HCT116 (cell line): Measurements from ENCODE around the gene IGF2BP3. TPM values are rescaled to one million over a fixed set of nuclear protein-coding genes. Genes with fewer than 3 reads are reported as not detected.

ENCODE experiments used
- ATAC-seq: fragments of 200-7000 bp; cut with Tn5 transposase; 2 replicates; pipeline ENCODE4 v1.9.1; 2020; ENCODE audit warnings: mild to moderate bottlenecking, moderate library complexity
- BruUV-seq: library from RNA; stranded (reverse); fragments of 400-500 nt; replicated peaks from 2 replicates; lab custom pipeline; 2021; lab: Mats Ljungman, UMichigan
- CTCF ChIA-PET: fragments of 300-600 bp; sonication (Branson Sonifier 250); formaldehyde crosslinking; loops from one replicate; lab custom pipeline; 2021; ENCODE audit warnings: antibody characterized with exemption; lab: Charles Lee
- POLR2A ChIA-PET: fragments of 300-600, 350-600 bp; sonication (Branson Sonifier 250); formaldehyde crosslinking; loops from one replicate; lab custom pipeline; 2021; ENCODE audit warnings: antibody characterized with exemption; lab: Charles Lee
- RAD21 ChIA-PET, 2 experiments: fragments of 300-600 bp; sonication (Branson Sonifier 250); formaldehyde crosslinking; loops; one replicate each; lab custom pipeline; 2023; ENCODE audit warnings: low total read pairs in 2 of 2; ENCODE audit not compliant: uncharacterized antibody in 2 of 2, unreplicated experiment in 2 of 2, low non-redundant PET in 1 of 2; lab: Charles Lee
- DNase-seq: peaks from one replicate; pipeline ENCODE4 v3.0.0-alpha.2; 2010; ENCODE audit warnings: low read depth, low spot score
- H2AFZ ChIP-seq: fragments of 200-600 bp; shearing (Covaris generic), sonication (generic); 2 replicates; pipeline ENCODE4 v1.6.1; 2017; ENCODE audit warnings: low read depth, mixed run types, mixed read lengths, antibody characterized with exemption, low read length; ENCODE audit not compliant: poor library complexity, severe bottlenecking
- H3K27ac ChIP-seq: 2 replicates; pipeline ENCODE4 v1.5.1; 2012; ENCODE audit warnings: low read depth, low read length
- H3K27me3 ChIP-seq: fragments of 200-600 bp; sonication (generic); 2 replicates; pipeline ENCODE4 v1.6.1; 2016; ENCODE audit warnings: mixed run types, low read length, mixed read lengths; ENCODE audit not compliant: insufficient read depth
- H3K36me3 ChIP-seq, 2 experiments: fragments of 200-500 bp in 1 of 2; fragments of 200-600 bp in 1 of 2; sonication (Bioruptor generic) in 1 of 2; sonication (generic) in 1 of 2; 2 replicates each; pipeline versions ENCODE4 v1.5.1 to v1.6.1; 2014 to 2016; ENCODE audit warnings: low read length in 2 of 2, inconsistent platforms in 1 of 2, mixed read lengths in 1 of 2, mixed run types in 1 of 2; ENCODE audit not compliant: insufficient read depth in 2 of 2, control insufficient read depth in 1 of 2
- H3K4me1 ChIP-seq, 2 experiments: fragments of 200-600 bp in 1 of 2; sonication (generic) in 1 of 2; 2 replicates each; pipeline versions ENCODE4 v1.5.1 to v1.6.1; 2012 to 2017; ENCODE audit warnings: low read length in 2 of 2, inconsistent platforms in 1 of 2, mild to moderate bottlenecking in 1 of 2, mixed read lengths in 1 of 2, mixed run types in 1 of 2, moderate library complexity in 1 of 2; ENCODE audit not compliant: insufficient read depth in 2 of 2, control insufficient read depth in 1 of 2
- H3K4me2 ChIP-seq: fragments of 200-600 bp; sonication (generic); 2 replicates; pipeline ENCODE4 v1.6.1; 2017; ENCODE audit warnings: mixed run types, low read length, mixed read lengths
- H3K4me3 ChIP-seq, 2 experiments: fragments of 200-600 bp in 1 of 2; sonication (generic) in 1 of 2; replicated peaks in 1 of 2; 2 replicates each; pipeline ENCODE4 v1.5.1; 2011 to 2016; ENCODE audit warnings: low read length in 2 of 2, control low read depth in 1 of 2, low read depth in 1 of 2, mild to moderate bottlenecking in 1 of 2, mixed read lengths in 1 of 2, mixed run types in 1 of 2
- H3K79me2 ChIP-seq: fragments of 200-600 bp; sonication (generic); 2 replicates; pipeline ENCODE4 v1.6.1; 2017; ENCODE audit warnings: mild to moderate bottlenecking, mixed run types, low read length, moderate library complexity, mixed read lengths; ENCODE audit not compliant: insufficient read depth
- H3K9ac ChIP-seq: fragments of 200-600 bp; sonication (generic); 2 replicates; pipeline ENCODE4 v1.6.1; 2016; ENCODE audit warnings: low read length, mixed read lengths
- H3K9me2 ChIP-seq: fragments of 200-600 bp; sonication (generic), shearing (Covaris generic); 2 replicates; pipeline ENCODE4 v1.6.1; 2017; ENCODE audit warnings: mixed run types, mild to moderate bottlenecking, moderate library complexity; ENCODE audit not compliant: insufficient read depth
- H3K9me3 ChIP-seq, 2 experiments: fragments of 200-500 bp in 1 of 2; fragments of 200-600 bp in 1 of 2; sonication (Bioruptor generic) in 1 of 2; sonication (generic) in 1 of 2; 2 replicates each; pipeline ENCODE4 v1.6.1; 2014 to 2017; ENCODE audit warnings: low read length in 2 of 2, mixed read lengths in 2 of 2, inconsistent platforms in 1 of 2, low read depth in 1 of 2, mild to moderate bottlenecking in 1 of 2, mixed run types in 1 of 2, moderate library complexity in 1 of 2; ENCODE audit not compliant: control insufficient read depth in 1 of 2, insufficient read depth in 1 of 2
- H4K20me1 ChIP-seq: fragments of 200-600 bp; sonication (generic), shearing (Covaris generic); 2 replicates; pipeline ENCODE4 v1.6.1; 2017; ENCODE audit warnings: mixed run types, mild to moderate bottlenecking, moderate library complexity; ENCODE audit not compliant: insufficient read depth
- EZH2 ChIP-seq: fragments of 200-600 bp; sonication (generic); IDR thresholded peaks from 2 replicates; pipeline ENCODE4 v1.6.1; 2017; ENCODE audit warnings: antibody characterized with exemption, mixed run types
- EZH2phosphoT487 ChIP-seq: fragments of 200-600 bp; IDR thresholded peaks from 2 replicates; pipeline ENCODE4 v1.6.1; 2018; ENCODE audit warnings: antibody characterized with exemption, borderline replicate concordance
- JUND ChIP-seq: IDR thresholded peaks from 2 replicates; pipeline ENCODE4 v1.6.1; 2012
- MAX ChIP-seq: IDR thresholded peaks from 2 replicates; pipeline ENCODE4 v1.6.1; 2012
- POLR2A ChIP-seq: IDR thresholded peaks from 2 replicates; pipeline ENCODE4 v1.7.0; 2011; ENCODE audit warnings: borderline replicate concordance; ENCODE audit not compliant: insufficient read depth, insufficient read length; ENCODE audit errors: extremely low read depth
- POLR2AphosphoS5 ChIP-seq: IDR thresholded peaks from 2 replicates; pipeline ENCODE4 v1.6.1; 2011; ENCODE audit warnings: mild to moderate bottlenecking, low read depth, low read length, moderate library complexity
- RAD21 ChIP-seq: IDR thresholded peaks from 2 replicates; pipeline ENCODE4 v1.6.1; 2012; ENCODE audit warnings: low read depth, mild to moderate bottlenecking
- REST ChIP-seq: IDR thresholded peaks from 2 replicates; pipeline ENCODE4 v1.6.1; 2012; ENCODE audit warnings: low read depth
- SP1 ChIP-seq: IDR thresholded peaks from 2 replicates; pipeline ENCODE4 v1.6.1; 2012; ENCODE audit warnings: low read depth
- SRF ChIP-seq: IDR thresholded peaks from 2 replicates; pipeline ENCODE4 v1.6.1; 2012; ENCODE audit warnings: low read depth
- ZFX ChIP-seq: fragments of 450-650 bp; IDR thresholded peaks from 2 replicates; pipeline ENCODE4 v1.6.1; 2017
- intact Hi-C: fragments of 100-400 bp; cut with micrococcal nuclease; formaldehyde crosslinking; loops from 2 replicates; pipeline ENCODE4 v1.10.0; 2022
- total RNA-seq: library from RNA; stranded (reverse); gene quantifications from one replicate; pipeline ENCODE4 v1.2.1, GENCODE V29; 2021; ENCODE audit not compliant: unreplicated experiment
- TF ChIP-seq, protein P1 (sequence below): IDR thresholded peaks from 2 replicates; pipeline ENCODE4 v1.6.1; 2012

IGF2BP3 gene
- total RNA-seq, 1 experiment from 2014 or later, result 79.1 TPM

- H3K9me2 ChIP-seq, result no peaks in the 10 kb centered on the region
- TF ChIP-seq JUND, result no peak
- TF ChIP-seq REST, result no peak
- no peak for TF ChIP-seq MAX
- TF ChIP-seq EZH2, result peak; percentile 80; the same call in 1 of the 2 replicates
- peak; percentile 81; the same call in 1 of the 2 replicates for TF ChIP-seq EZH2phosphoT487
- TF ChIP-seq ZFX, result no peak
- no peak for TF ChIP-seq SP1
- TF ChIP-seq POLR2A, result peak; percentile 23
- no peak for TF ChIP-seq RAD21
- TF ChIP-seq SRF, result no peak
- TF ChIP-seq, protein P1, sequence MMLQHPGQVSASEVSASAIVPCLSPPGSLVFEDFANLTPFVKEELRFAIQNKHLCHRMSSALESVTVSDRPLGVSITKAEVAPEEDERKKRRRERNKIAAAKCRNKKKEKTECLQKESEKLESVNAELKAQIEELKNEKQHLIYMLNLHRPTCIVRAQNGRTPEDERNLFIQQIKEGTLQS, result no peak
- TF ChIP-seq POLR2AphosphoS5, result no peak
- TF ChIP-seq, all 23 proteins: peak for 3
- Histone ChIP-seq H3K27me3 (peaks cover 46% of the 10 kb centered on the region), H3K4me3 (no peak overlapping the region), H3K9ac (no peak overlapping the region), H2AFZ (no peak overlapping the region), H4K20me1 (peaks cover 4% of the 10 kb centered on the region; the same call in 1 of the 2 replicates), H3K36me3 (no peaks in the 10 kb centered on the region), H3K79me2 (peaks cover 20% of the 10 kb centered on the region), H3K9me3 (no peaks in the 10 kb centered on the region), H3K4me2 (no peak overlapping the region), H3K27ac (no peak overlapping the region), H3K4me1 (peaks cover 22 to 30% of the 10 kb centered on the region in 2 experiments)
- ChIA-PET RAD21 (no interaction called here), CTCF (no interaction called here), POLR2A (no interaction called here)
- BruUV-seq, result no TSS peak
- intact Hi-C loops, result no loop called here
- ATAC-seq (no peak), DNase-seq (no peak)
Measured at GRCh38 chr7:23476286-23477156, 6.2 kb upstream of the IGF2BP3 start.
